ENCODE results near the gene NPTX2. TPM values are rescaled to one million over a fixed set of nuclear protein-coding genes. Genes with fewer than 3 reads are reported as not detected.
"Not testable (repeated sequence)": the region's sequence is repeated elsewhere in the genome, so short reads cannot be mapped to it uniquely, and the experiment has no call there.

Gene NPTX2, protein sequence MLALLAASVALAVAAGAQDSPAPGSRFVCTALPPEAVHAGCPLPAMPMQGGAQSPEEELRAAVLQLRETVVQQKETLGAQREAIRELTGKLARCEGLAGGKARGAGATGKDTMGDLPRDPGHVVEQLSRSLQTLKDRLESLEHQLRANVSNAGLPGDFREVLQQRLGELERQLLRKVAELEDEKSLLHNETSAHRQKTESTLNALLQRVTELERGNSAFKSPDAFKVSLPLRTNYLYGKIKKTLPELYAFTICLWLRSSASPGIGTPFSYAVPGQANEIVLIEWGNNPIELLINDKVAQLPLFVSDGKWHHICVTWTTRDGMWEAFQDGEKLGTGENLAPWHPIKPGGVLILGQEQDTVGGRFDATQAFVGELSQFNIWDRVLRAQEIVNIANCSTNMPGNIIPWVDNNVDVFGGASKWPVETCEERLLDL
- under 1 TPM in 1 of 2 donors, not detected in 1; 0.20 TPM for total RNA-seq

DNA sequence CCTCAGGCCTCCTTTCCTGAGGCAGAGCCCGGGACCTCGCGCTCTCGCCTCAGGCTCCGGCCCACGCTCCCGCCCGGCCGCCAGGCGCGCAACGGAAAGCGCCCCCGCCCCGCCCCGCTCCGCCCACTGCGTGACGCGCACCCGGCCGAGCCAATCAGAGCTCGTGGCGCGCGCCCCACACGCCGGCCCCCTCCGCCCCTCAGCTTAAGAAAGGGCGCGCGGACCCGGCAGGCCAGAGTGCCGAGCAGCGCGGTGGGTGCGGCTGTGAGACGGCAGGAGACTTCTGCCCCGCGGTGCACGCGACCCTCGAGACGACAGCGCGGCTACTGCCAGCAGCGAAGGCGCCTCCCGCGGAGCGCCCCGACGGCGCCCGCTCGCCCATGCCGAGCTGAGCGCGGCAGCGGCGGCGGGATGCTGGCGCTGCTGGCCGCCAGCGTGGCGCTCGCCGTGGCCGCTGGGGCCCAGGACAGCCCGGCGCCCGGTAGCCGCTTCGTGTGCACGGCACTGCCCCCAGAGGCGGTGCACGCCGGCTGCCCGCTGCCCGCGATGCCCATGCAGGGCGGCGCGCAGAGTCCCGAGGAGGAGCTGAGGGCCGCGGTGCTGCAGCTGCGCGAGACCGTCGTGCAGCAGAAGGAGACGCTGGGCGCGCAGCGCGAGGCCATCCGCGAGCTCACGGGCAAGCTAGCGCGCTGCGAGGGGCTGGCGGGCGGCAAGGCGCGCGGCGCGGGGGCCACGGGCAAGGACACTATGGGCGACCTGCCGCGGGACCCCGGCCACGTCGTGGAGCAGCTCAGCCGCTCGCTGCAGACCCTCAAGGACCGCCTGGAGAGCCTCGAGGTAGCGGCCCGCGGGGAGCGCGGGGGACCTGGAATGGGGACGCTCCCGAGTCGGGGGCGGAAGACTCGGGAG, at the start of gene NPTX2:
TSS of gene NPTX2 (plus strand) at position 235 of the 909 bp plus-strand sequence. CDS start at position 412, 177 bp downstream.
- Mint-ChIP-seq H3K27ac (no peak within 1 kb of the TSS), H3K36me3 (no peaks in the 10 kb centered on the region), H3K4me3 (no peak within 1 kb of the TSS), H3K9me3 (no peaks in the 10 kb centered on the region), H3K27me3 (peaks cover 27% of the 10 kb centered on the region in 2 donors), H3K4me1 (ENCODE audit: low read depth in 2 of 2) (peaks cover 2 to 3% of the 10 kb centered on the region in 2 donors)
- ATAC-seq = peak; percentile 61 to 78
- no peak for DNase-seq (ENCODE audit: low spot score)

DNA sequence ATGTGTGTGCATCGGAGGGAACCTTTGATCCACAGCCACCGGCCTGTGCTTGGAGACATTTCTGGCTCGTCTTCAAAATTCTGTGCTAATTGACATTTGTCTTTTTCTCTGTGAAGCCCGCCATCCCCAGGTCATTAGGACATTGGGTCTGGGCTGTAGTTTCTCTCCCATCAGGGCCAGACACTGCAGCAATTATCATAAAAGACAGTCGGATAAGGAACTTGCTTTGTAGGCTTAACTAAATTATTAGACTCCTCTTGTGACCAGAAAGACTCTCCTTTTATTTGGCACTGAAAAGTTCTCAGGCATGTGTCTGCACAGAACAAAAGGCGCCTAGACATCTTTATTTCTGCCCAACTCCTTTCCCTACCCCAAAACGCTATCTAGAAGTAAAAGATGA, 49.1 kb upstream of the NPTX2 start:
- no peaks in the 10 kb centered on the region for H3K9me3 Mint-ChIP-seq
- no peak overlapping the region for H3K27ac Mint-ChIP-seq
- DNase-seq (ENCODE audit: low spot score) (no peak), ATAC-seq (no peak)
- H3K36me3 Mint-ChIP-seq = no peaks in the 10 kb centered on the region
- no peaks in the 10 kb centered on the region for H3K4me1 Mint-ChIP-seq (ENCODE audit: low read depth in 2 of 2)
- no peaks in the 10 kb centered on the region for H3K27me3 Mint-ChIP-seq
- no peak overlapping the region for H3K4me3 Mint-ChIP-seq

DNA sequence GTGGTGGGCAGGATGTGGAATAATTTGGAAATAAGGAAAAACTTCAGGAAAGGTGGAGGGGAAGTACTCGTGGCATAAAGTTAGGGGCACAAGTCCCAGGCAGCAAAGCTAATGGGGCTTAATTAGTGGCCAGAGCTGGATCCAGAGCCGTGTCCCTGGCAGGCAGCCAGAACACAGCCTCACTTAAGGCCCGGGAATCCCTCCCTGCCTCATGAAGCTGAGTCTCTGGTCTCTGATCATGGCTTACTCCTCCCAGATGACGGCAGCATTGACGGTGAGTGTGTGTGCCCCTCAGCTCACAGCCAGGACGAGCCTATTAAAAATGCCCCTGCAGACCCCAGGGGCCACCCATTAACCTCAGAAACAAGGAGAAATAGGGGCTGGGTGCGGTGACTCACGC, 48.2 kb upstream of the NPTX2 start:
- Mint-ChIP-seq H3K9me3 (no peaks in the 10 kb centered on the region), H3K27me3 (no peaks in the 10 kb centered on the region), H3K4me1 (ENCODE audit: low read depth in 2 of 2) (no peaks in the 10 kb centered on the region), H3K4me3 (no peak overlapping the region), H3K36me3 (no peaks in the 10 kb centered on the region), H3K27ac (no peak overlapping the region)
- ATAC-seq (no peak), DNase-seq (ENCODE audit: low spot score) (no peak)

DNA sequence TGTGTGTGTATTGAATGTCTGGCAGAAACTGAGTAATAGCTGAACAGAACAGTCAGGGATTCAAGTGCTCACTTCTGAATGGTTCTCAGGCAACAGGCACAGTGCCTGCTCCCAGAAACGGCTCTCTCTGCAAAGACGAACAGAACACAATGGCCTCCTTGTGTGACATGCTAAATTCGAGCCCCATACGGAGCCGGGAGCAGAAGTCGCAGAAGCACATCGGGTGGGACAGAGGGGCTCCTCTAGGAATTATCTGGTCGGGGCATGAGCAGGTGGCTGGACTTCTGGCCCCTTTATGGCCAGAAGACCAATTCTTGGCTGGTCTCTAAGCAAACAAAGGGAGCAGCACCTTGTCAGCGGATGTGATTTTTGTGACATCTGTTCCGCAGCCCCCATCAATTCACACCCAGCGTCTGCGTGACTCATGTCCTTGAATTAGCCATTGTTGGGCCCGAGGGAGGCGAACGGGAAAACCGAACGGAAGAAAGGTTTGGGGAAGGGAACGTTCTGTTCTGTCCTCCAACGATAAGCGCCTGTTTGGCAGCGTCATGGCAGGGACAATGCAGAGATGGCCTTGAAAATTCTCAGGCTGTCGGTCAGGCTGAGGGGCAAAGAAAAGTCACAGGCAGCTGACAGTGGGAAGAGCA, 47.3 kb upstream of the NPTX2 start:
- H3K27me3 Mint-ChIP-seq = no peaks in the 10 kb centered on the region
- DNase-seq (ENCODE audit: low spot score) (no peak), ATAC-seq (no peak)
- no peaks in the 10 kb centered on the region for H3K9me3 Mint-ChIP-seq
- no peak overlapping the region for H3K4me3 Mint-ChIP-seq
- no peaks in the 10 kb centered on the region for H3K4me1 Mint-ChIP-seq (ENCODE audit: low read depth in 2 of 2)
- no peak overlapping the region for H3K27ac Mint-ChIP-seq
- no peaks in the 10 kb centered on the region for H3K36me3 Mint-ChIP-seq

DNA sequence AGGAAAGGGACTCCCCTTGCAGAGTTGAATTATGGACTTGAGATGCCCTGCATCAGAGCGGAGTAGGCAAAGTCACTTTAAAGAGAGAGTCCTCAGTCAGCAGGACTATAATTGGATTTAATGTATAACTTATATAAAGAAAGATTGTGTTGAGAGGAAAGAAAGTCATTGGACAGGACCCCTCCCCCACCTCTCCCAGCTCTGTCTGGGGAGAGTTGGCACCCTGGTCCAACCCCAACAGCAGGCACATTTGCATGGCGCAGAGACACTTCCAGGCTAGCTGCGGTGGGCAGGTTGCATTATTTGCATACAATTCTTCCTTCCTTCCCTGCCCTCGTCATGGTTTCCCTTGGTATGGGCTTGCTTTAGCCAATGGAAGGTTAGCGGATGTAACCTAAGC, 46.1 kb upstream of the NPTX2 start:
- H3K4me3 Mint-ChIP-seq = no peak overlapping the region
- peaks cover 7% of the 10 kb centered on the region for H3K9me3 Mint-ChIP-seq
- no peaks in the 10 kb centered on the region for H3K4me1 Mint-ChIP-seq (ENCODE audit: low read depth in 2 of 2)
- DNase-seq (ENCODE audit: low spot score) (no peak), ATAC-seq (peak in 1 of 2 donors; percentile 15)
- H3K27me3 Mint-ChIP-seq = no peaks in the 10 kb centered on the region
- peaks cover 3% of the 10 kb centered on the region for H3K36me3 Mint-ChIP-seq
- H3K27ac Mint-ChIP-seq = no peak overlapping the region

DNA sequence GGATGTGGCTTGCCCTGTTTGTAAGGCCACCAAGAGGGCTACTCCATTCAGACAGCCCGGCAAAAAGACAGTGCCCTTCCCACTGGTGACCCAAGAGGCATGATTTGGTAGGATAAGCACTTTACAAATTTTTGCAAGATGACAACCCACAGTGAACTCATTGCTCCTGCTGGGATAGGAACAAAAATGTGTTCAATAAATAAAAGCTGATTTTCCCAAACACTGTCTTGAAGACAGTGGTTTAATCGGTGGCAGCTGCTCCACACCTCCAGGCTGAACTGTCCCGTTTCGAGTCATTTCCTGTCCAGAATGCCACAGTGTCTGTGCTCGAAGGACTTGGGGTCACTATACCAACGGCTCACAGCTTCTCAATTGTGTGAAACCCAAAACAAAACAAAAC, 45.1 kb upstream of the NPTX2 start:
- peaks cover 13% of the 10 kb centered on the region for H3K9me3 Mint-ChIP-seq
- H3K36me3 Mint-ChIP-seq = peaks cover 11% of the 10 kb centered on the region
- no peak for DNase-seq (ENCODE audit: low spot score)
- H3K27ac Mint-ChIP-seq = no peak overlapping the region
- no peak overlapping the region for H3K4me3 Mint-ChIP-seq
- no peaks in the 10 kb centered on the region for H3K4me1 Mint-ChIP-seq (ENCODE audit: low read depth in 2 of 2)
- no peaks in the 10 kb centered on the region for H3K27me3 Mint-ChIP-seq
- no peak for ATAC-seq

DNA sequence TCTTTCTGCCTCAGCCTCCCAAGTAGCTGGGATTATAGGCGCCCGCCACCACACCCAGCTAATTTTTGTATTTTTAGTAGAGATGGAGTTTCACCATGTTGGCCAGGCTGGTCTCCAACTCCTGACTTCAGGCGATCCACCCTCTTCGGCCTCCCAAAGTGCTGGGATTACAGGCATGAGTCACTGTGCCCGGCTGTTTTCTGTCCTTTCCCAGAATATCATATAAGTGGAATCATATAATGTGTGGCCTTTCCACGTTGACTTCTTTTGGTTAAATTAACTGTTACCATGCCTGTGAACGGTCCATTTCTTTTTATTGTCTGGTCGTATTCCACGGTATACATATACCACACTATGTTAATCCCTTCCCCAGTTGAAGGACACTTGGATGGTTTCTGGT, 44.4 kb upstream of the NPTX2 start:
- not testable (repeated sequence) for H3K4me1 Mint-ChIP-seq (ENCODE audit: low read depth in 2 of 2); DNase-seq (ENCODE audit: low spot score); ATAC-seq; H3K27ac Mint-ChIP-seq; H3K4me3 Mint-ChIP-seq; H3K27me3 Mint-ChIP-seq
- peaks cover 13% of the 10 kb centered on the region for H3K9me3 Mint-ChIP-seq
- H3K36me3 Mint-ChIP-seq = peaks cover 12% of the 10 kb centered on the region

DNA sequence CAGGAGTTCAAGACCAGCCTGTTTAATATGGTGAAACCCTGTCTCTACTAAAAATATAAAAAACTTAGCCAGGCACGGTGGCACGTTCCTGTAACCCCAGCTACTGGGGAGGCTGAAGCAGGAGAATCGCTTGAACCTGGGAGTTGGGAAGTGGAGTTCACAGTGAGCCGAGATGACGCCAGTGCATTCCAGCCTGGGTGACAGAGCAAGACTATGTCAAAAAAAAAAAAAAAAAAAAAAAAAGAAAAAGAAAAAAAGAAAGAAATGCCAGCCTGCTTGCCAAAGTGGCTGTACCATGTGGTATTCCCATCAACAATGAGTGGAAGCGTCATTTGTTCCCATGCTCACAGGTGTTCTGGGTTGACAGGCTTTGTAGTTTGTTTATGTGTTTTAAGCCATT, 43.3 kb upstream of the NPTX2 start:
- H3K9me3 Mint-ChIP-seq = peaks cover 17% of the 10 kb centered on the region
- H3K4me3 Mint-ChIP-seq = no peak overlapping the region
- DNase-seq (ENCODE audit: low spot score) (no peak), ATAC-seq (no peak)
- H3K27me3 Mint-ChIP-seq = peaks cover 0 to 6% of the 10 kb centered on the region in 2 donors
- H3K36me3 Mint-ChIP-seq = peaks cover 16% of the 10 kb centered on the region
- H3K4me1 Mint-ChIP-seq (ENCODE audit: low read depth in 2 of 2) = no peaks in the 10 kb centered on the region
- no peak overlapping the region for H3K27ac Mint-ChIP-seq

DNA sequence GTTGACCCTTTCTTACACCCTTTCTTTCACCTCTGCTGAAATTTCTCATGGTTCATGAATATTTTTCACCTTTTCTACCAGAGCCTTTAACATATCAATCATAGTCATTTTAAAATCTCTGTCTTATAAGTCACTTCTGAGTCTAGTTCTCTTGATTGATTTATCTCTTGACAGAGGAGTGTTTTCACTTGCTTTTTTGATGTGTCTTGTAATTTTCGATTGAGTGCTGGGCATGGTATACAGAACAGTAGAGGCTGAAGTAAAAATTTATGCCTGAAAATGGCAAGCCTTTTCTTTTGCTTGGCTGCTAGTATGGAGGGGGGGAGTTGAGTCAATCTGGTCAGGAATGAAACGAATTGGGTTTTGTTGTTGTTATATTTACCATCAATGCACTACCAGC, 41.2 kb upstream of the NPTX2 start:
- peaks cover 0 to 6% of the 10 kb centered on the region in 2 donors for H3K27me3 Mint-ChIP-seq
- ATAC-seq (no peak), DNase-seq (ENCODE audit: low spot score) (no peak)
- peaks cover 17% of the 10 kb centered on the region for H3K9me3 Mint-ChIP-seq
- no peaks in the 10 kb centered on the region for H3K4me1 Mint-ChIP-seq (ENCODE audit: low read depth in 2 of 2)
- H3K4me3 Mint-ChIP-seq = no peak overlapping the region
- peaks cover 16% of the 10 kb centered on the region for H3K36me3 Mint-ChIP-seq
- H3K27ac Mint-ChIP-seq = no peak overlapping the region

DNA sequence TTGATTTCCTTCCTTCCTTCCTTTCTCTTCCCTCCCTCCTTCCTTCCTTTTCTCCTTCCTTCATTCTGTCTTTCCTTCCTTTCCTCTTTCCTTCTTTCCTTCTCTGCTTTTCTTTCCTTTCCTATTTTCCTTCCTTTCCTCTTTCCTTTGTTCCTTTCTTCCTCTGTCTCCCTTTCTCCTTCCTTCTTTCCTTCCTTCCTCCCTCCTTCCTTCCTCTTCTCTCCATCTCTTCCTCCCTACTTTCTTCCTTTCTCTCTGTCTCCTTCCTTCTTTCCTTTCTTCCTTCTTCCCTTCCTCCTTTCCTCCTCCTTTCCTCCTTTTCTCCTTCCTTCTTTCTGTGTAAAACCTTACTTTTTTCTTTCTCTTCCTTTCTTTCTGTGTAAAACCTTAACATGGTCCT, 32.3 kb upstream of the NPTX2 start:
- H3K27me3 Mint-ChIP-seq = peaks cover 14 to 17% of the 10 kb centered on the region in 2 donors
- H3K9me3 Mint-ChIP-seq = no peaks in the 10 kb centered on the region
- H3K27ac Mint-ChIP-seq = no peak overlapping the region
- ATAC-seq (no peak), DNase-seq (ENCODE audit: low spot score) (no peak)
- no peaks in the 10 kb centered on the region for H3K4me1 Mint-ChIP-seq (ENCODE audit: low read depth in 2 of 2)
- H3K4me3 Mint-ChIP-seq = no peak overlapping the region
- H3K36me3 Mint-ChIP-seq = no peaks in the 10 kb centered on the region

DNA sequence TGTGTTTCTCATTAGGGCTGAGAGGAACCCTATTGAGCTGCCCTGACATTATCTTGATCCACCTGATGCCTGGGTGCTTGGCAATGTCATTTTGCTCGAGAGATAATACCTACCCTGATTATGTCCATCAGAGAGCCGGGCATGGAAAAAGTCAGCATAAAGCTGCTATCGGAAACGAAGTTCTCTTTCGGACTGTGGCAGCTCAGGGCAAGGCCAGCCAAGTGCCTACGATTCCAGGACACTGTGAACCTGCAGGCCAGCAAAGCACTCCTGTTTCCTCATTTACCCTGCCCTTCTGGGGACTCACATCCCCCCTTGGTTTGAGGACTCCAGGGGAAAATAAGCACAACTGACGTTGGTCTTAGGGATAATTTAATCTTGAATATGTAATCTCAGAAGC, 25.2 kb upstream of the NPTX2 start:
- Mint-ChIP-seq H3K36me3 (no peaks in the 10 kb centered on the region), H3K27ac (no peak overlapping the region), H3K27me3 (peaks cover 0 to 7% of the 10 kb centered on the region in 2 donors), H3K4me3 (no peak overlapping the region), H3K4me1 (ENCODE audit: low read depth in 2 of 2) (no peaks in the 10 kb centered on the region), H3K9me3 (no peaks in the 10 kb centered on the region)
- ATAC-seq (no peak), DNase-seq (ENCODE audit: low spot score) (no peak)

DNA sequence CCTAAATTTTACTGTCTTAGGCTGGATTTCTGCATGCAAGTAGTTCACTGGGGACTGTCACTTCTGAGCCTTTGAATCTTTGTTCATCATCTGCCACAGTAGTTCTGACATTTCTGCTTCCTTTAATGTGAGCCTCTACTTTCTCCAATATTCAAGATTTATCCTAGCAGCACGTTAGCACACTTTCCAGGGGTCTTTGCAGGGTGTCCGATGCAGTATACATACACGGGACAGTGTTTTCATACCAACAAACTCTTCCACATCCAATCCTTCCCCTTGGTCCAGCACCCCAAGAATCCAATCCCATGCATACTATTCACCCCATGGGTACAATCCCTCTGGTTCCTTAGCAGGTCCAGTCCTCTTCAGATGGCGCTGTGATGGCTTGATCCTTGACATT, 22.7 kb upstream of the NPTX2 start:
- H3K27me3 Mint-ChIP-seq = peaks cover 6 to 12% of the 10 kb centered on the region in 2 donors
- H3K4me1 Mint-ChIP-seq (ENCODE audit: low read depth in 2 of 2) = no peaks in the 10 kb centered on the region
- DNase-seq (ENCODE audit: low spot score) (no peak), ATAC-seq (no peak)
- H3K9me3 Mint-ChIP-seq = no peaks in the 10 kb centered on the region
- no peak overlapping the region for H3K27ac Mint-ChIP-seq
- no peaks in the 10 kb centered on the region for H3K36me3 Mint-ChIP-seq
- no peak overlapping the region for H3K4me3 Mint-ChIP-seq

DNA sequence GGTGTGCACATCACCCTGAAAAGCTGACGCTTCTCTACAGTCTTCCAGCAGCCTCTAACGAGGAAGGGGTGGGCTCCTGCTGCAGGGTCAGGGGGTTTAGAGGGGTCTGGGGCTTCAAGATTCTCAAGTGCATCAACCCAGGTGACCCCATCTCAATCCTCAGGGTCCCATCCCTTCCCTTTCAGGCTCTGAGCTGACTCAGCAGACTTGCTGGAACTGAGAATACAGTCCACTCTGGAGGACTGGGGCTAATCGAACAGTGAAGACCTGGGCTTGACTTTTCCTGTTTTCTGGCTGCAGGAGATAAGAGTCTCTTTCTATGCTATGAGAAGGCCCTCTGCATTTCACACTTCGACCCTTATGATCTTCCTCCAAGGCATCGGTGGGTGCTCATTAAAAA, 22.3 kb upstream of the NPTX2 start:
- Mint-ChIP-seq H3K4me3 (no peak overlapping the region), H3K27me3 (peaks cover 6 to 12% of the 10 kb centered on the region in 2 donors), H3K9me3 (no peaks in the 10 kb centered on the region), H3K4me1 (ENCODE audit: low read depth in 2 of 2) (no peaks in the 10 kb centered on the region), H3K36me3 (no peaks in the 10 kb centered on the region), H3K27ac (no peak overlapping the region)
- DNase-seq (ENCODE audit: low spot score) (no peak), ATAC-seq (peak in 1 of 2 donors; percentile 11)
